HG03354 (cell line): ENCODE results near the gene SCNN1B.

ENCODE experiments used
- ATAC-seq: cut with Tn5 transposase; IDR thresholded peaks from one replicate; pipeline ENCODE4 v1.9.1; 2021; ENCODE audit warnings: mild to moderate bottlenecking; ENCODE audit not compliant: unreplicated experiment, poor library complexity, severe bottlenecking

Gene SCNN1B

GRCh38 chr16:23319861-23320615 is 17.9 kb downstream of the SCNN1B start:
- no peak for ATAC-seq

- no peak for ATAC-seq
These were observed 18.6 kb downstream of the SCNN1B start for GRCh38 chr16:23320693-23321092.

GRCh38 chr16:23321206-23321875 is 19.2 kb downstream of the SCNN1B start:
- ATAC-seq = no peak

- ATAC-seq = no peak
These were observed 21.3 kb downstream of the SCNN1B start for GRCh38 chr16:23323224-23324030.

GRCh38 chr16:23324727-23325126 is 22.6 kb downstream of the SCNN1B start:
- ATAC-seq = no peak

GRCh38 chr16:23327836-23328235 is 25.7 kb downstream of the SCNN1B start:
- no peak for ATAC-seq

GRCh38 chr16:23330161-23330560 is 28.1 kb downstream of the SCNN1B start:
- ATAC-seq = no peak

GRCh38 chr16:23330583-23331249 is 28.6 kb downstream of the SCNN1B start:
- no peak for ATAC-seq

- no peak for ATAC-seq
These were observed 31.0 kb downstream of the SCNN1B start for GRCh38 chr16:23333034-23333579.

- ATAC-seq = no peak
These were observed 31.8 kb downstream of the SCNN1B start for GRCh38 chr16:23333831-23334456.

- no peak for ATAC-seq
These were observed 32.4 kb downstream of the SCNN1B start for GRCh38 chr16:23334457-23334853.

- no peak for ATAC-seq
These were observed 32.8 kb downstream of the SCNN1B start for GRCh38 chr16:23334950-23335349.

GRCh38 chr16:23337836-23338550 is 35.9 kb downstream of the SCNN1B start:
- ATAC-seq = no peak

GRCh38 chr16:23339787-23340186 is 37.7 kb downstream of the SCNN1B start:
- no peak for ATAC-seq

- no peak for ATAC-seq
These were observed 40.1 kb downstream of the SCNN1B start for GRCh38 chr16:23342083-23342640.

GRCh38 chr16:23343643-23344612 is 41.8 kb downstream of the SCNN1B start:
- no peak for ATAC-seq

- ATAC-seq = no peak
These were observed 43.1 kb downstream of the SCNN1B start for GRCh38 chr16:23345237-23345636.
